H1 (cell line): ENCODE results near the gene ATP11A. TPM values are rescaled to one million over a fixed set of nuclear protein-coding genes. Genes with fewer than 3 reads are reported as not detected.

Experiments used
- ATF3 ChIP-seq: IDR thresholded peaks from 2 replicates; pipeline ENCODE4 v1.6.1; 2011; ENCODE audit warnings: low read depth, mild to moderate bottlenecking, low read length; ENCODE audit not compliant: insufficient read depth
- CREB1 ChIP-seq: IDR thresholded peaks from 2 replicates; pipeline ENCODE4 v1.6.1; 2012; ENCODE audit warnings: inconsistent platforms
- CTCF ChIP-seq, 3 experiments: IDR thresholded peaks; 1 replicate in 2 of 3; 2 replicates in 1 of 3; pipeline versions ENCODE4 v1.5.1 to v1.6.1; 2011; ENCODE audit warnings: low read length in 3 of 3, mild to moderate bottlenecking in 3 of 3, inconsistent platforms in 2 of 3, low read depth in 1 of 3, moderate library complexity in 1 of 3; ENCODE audit not compliant: insufficient read depth in 1 of 3; ENCODE audit errors: control extremely low read depth in 1 of 3
- JUND ChIP-seq: IDR thresholded peaks from 2 replicates; pipeline ENCODE4 v1.6.1; 2011; ENCODE audit warnings: mild to moderate bottlenecking, improper control_type of control experiment, low read length
- PHF8 ChIP-seq: fragments of 200-600 bp; sonication (generic); conservative IDR thresholded peaks from 2 replicates; pipeline ENCODE4 v1.7.1; 2012; ENCODE audit warnings: low read depth, mild to moderate bottlenecking, inconsistent platforms, low read length, moderate library complexity
- SIRT6 ChIP-seq: IDR thresholded peaks from one replicate; pipeline ENCODE4 v1.7.1; 2012; ENCODE audit warnings: low read length, inconsistent platforms
- polyA plus RNA-seq, 7 experiments: library from polyadenylated mRNA; depleted of rRNA in 3 of 7; stranded (reverse) in 5 of 7; unstranded in 2 of 7; fragments of >200 nt in 5 of 7; fragments of 200-250 nt in 2 of 7; gene quantifications; 1 replicate in 5 of 7; 2 replicates in 1 of 7; 4 replicates in 1 of 7; pipeline versions ENCODE4 v1.2.1 to v1.2.3, GENCODE V29; 2011 to 2013; ENCODE audit warnings: missing spikeins in 2 of 7, mixed read lengths in 2 of 7
- total RNA-seq: library from RNA; stranded (reverse); fragmentation: NEBNext Ultra II Directional; extraction: Animal tissue kit (Norgen Biotek cat#: 25700); gene quantifications from 2 replicates; pipeline ENCODE4 v1.2.1, GENCODE V29; 2021

Gene ATP11A
- total and polyA plus RNA-seq, 2 of the 8 experiments (the other 6 are each of a cell fraction or from before 2014, with no cell fraction given), result 28.8 to 72.9 TPM

- TF ChIP-seq CTCF (IDR thresholded peaks at IDR 0.05; ENCODE audit: control extremely low read depth in 1 of 3, insufficient read depth in 1 of 3, low read depth in 1 of 3, low read length in 3 of 3) (no peak), CREB1 (no peak), SIRT6 (no peak), ATF3 (no peak), JUND (no peak), PHF8 (no peak)
- TF ChIP-seq, all 59 proteins: peak for 0
Measured at GRCh38 chr13:112880976-112881540, 191.2 kb downstream of the ATP11A start (continued).
